GM18526 (cell line): ENCODE results near the gene MUC3A.

Source experiments
- POLR2A ChIP-seq: IDR thresholded peaks from 3 replicates; pipeline ENCODE4 v1.6.1; 2011; ENCODE audit not compliant: insufficient read length; ENCODE audit errors: extremely low read depth

Gene MUC3A

DNA sequence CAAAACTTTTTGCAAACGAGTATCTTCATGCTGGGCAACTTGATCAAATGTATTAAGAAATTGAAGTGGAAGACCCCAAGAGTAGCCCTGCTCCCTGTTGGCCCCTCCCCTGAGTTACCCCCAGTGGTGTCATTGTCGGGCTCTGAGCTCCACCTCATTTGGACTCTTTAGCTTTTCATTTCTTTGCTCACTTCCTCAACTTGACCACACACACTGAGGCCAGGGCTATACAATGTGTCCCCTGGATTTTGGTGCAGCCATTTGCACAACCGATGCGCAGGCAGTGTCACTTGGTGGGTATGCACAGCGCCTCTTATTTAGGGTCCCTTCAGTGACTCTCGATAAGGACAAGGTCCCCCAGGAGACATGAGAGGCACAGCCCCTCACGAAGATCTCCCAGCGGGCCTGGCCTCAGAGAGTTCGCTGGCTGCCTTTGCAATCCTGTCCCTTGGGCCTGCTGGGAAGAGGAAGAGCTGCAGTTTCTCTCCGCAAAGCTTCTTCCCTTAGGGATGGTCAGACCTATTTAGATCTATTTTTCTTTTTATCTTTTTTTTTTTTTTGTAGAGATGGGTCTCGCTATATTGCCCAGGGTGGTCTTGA, 2.5 kb upstream of the MUC3A start:
- TF ChIP-seq POLR2A, result no peak

DNA sequence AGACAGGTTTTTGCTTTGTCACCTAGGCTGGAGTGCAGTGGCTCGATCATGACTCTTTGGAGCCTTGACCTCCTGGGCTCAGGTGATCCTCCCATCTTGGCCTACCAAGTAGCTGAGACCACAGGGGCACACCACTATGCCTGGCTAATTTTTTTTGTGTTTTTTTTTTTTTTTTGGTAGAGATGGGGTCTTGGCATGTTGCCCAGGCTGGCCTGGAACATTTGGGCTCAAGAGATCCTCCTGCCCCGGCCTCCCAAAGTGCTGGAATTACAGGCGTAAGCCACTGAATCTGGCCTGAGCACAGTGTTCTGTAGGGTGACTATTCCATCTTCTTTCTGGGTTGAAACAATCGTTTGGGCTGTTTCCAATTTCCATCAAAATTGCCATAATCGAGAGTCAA, 1.5 kb upstream of the MUC3A start:
- TF ChIP-seq POLR2A, result no peak

DNA sequence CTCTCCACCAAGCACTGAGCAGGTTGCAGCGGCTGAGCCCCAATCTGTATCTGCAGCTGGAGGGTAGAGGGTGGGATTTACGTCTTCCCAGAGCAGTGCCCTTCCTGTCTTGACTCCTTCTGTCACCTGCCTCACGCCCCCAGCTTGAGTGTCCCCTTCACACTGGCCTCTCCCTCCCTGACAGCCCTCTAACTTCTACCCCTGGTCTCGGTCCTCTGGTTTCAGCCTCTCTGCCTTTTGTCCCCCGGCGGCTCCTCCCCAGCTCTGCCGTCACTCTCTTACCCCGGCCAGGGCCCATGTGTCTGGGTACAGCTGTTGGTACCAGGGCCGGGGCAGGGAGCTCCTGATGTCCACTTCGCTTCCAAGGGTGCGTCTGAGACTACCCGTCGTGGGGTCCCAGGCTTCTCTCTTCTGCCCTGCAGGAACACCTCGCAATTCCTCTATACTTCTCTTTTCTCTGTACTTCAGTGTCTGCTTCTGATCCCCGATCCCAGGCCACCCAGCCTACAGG, 654 bp downstream of the MUC3A start:
- no peak for TF ChIP-seq POLR2A

DNA sequence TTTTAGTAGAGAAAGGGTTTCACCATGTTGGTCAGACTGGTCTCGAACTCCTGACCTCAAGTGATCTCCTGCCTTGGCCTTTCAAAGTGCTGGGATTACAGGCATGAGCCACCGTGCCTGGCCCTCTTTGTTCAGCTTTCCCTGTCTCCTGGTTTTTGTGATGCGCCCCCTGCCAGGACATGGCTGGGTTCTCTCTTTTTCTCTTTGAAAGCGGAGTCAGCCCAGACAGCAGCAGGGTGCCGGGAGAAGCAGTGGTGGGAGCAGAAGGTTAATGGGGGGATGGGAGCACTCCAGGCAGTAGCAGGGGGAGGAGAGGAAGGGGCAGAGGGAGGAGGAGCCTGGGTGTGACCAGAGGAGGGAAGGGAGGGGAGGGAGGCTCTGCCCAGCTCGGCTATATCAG, 1.8 kb downstream of the MUC3A start:
- no peak for TF ChIP-seq POLR2A

- no peak for TF ChIP-seq POLR2A
These were observed 2.7 kb downstream of the MUC3A start for GRCh38 chr7:100951888-100952560.

- no peak for TF ChIP-seq POLR2A
These were observed 3.3 kb downstream of the MUC3A start for GRCh38 chr7:100952641-100953040.

- TF ChIP-seq POLR2A, result no peak
These were observed 8.6 kb downstream of the MUC3A start for GRCh38 chr7:100957832-100958421.

- no peak for TF ChIP-seq POLR2A
These were observed 10.6 kb downstream of the MUC3A start for GRCh38 chr7:100959894-100960293.

GRCh38 chr7:100962537-100962936, 13.2 kb downstream of the MUC3A start:
- TF ChIP-seq POLR2A, result no peak

DNA sequence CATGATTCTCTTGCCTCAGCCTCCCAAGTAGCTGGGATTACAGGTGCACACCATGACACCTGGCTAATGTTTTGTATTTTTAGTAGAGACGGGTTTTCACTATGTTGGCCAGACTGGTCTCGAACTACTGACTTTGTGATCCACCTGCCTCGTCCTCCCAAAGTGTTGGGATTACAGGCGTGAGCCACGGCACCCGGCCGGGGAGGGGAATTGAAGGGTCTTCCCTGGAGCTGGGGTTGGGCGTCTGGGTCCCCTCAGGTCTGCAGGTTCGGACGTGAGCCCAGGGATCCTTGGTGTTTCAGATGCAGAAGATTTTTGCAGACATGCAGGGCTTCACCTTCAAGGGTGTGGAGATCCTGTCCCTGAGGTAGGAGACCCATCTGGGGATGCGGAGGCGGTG, 14.1 kb downstream of the MUC3A start:
- no peak for TF ChIP-seq POLR2A

DNA sequence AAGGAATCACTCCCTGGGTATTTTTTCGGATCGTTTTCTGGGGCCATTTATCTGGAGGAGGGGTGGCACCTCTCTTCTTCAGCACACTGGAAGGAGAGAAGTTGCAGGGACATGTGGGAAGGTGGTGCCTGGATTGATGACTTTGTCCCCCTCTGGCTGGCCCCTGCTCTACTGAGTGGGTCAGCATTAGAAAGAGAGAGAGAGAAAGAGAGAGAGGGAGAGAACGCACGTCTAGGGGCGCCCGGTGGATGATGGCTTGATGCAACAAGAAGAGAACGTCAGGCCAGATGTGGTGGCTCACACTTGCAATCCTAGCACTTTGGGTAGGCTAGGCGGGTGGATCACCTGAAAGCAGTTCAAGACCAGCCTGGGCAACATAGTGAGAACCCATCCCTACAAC, 14.5 kb downstream of the MUC3A start:
- TF ChIP-seq POLR2A, result no peak

DNA sequence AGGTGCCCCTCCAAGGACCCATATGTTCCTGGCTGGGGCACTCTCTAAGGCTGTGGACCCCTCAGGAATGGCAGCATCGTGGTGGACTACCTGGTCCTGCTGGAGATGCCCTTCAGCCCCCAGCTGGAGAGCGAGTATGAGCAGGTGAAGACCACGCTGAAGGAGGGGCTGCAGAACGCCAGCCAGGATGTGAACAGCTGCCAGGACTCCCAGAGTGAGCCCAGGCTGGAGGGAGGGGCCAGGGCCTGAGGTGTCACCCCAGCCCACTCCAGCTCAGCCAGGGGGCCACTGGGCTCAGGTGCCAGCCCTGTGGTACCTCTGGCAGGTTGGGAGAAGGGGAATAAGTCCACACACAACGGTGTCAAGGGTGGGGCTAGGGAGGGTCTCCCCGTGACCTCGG, 15.3 kb downstream of the MUC3A start:
- TF ChIP-seq POLR2A, result no peak

- TF ChIP-seq POLR2A, result no peak
These were observed 15.8 kb downstream of the MUC3A start for GRCh38 chr7:100965045-100965722.

- TF ChIP-seq POLR2A, result no peak
These were observed 16.6 kb downstream of the MUC3A start for GRCh38 chr7:100965723-100966541.
